ENCODE data around the gene FBLL1. TPM values are rescaled to one million over a fixed set of nuclear protein-coding genes. Genes with fewer than 3 reads are reported as not detected.
"Not testable (repeated sequence)": the region's sequence is repeated elsewhere in the genome, so short reads cannot be mapped to it uniquely, and the experiment has no call there.

The FBLL1 gene
- total RNA-seq, 1 experiment from 2014 or later: 0.07 TPM

GRCh38 chr5:168531987-168532864 lies 3.1 kb downstream of the FBLL1 start:
- H3K27ac ChIP-seq (ENCODE audit: low read length): no peak overlapping the region
- ChIA-PET CTCF (no interaction called here), POLR2A (ENCODE audit: unreplicated experiment) (interaction anchor here (0.5 kb wide), 1 partner anchor 116 kb away, joined by 3 read pairs; no protein-coding TSS in a partner anchor)
- TF ChIP-seq EZH2 (IDR thresholded peaks at IDR 0.05; ENCODE audit: low read length, unreplicated experiment): no peak
- TF ChIP-seq EZH2phosphoT487 (IDR thresholded peaks at IDR 0.05; ENCODE audit: borderline replicate concordance, low read length): no peak
- no peaks in the 10 kb centered on the region for H3K36me3 ChIP-seq (ENCODE audit: low read depth, low read length)
- H3K4me2 ChIP-seq (ENCODE audit: low read length): no peak overlapping the region
- H3K79me2 ChIP-seq (ENCODE audit: low read length): no peaks in the 10 kb centered on the region
- no peaks in the 10 kb centered on the region for H3F3A ChIP-seq (ENCODE audit: low read length, unreplicated experiment)
- ATAC-seq: no peak
- H3K4me1 ChIP-seq (ENCODE audit: insufficient read depth, low read length): no peaks in the 10 kb centered on the region
- no peaks in the 10 kb centered on the region for H3K9me3 ChIP-seq (ENCODE audit: low read length)
- no TSS peak for BruUV-seq (replicated peaks)
- no peaks in the 10 kb centered on the region for H4K20me1 ChIP-seq (ENCODE audit: low read length)
- no peak overlapping the region for H3K4me3 ChIP-seq (ENCODE audit: low read length)
- no peaks in the 10 kb centered on the region for H3K27me3 ChIP-seq (ENCODE audit: low read length)
- no peak overlapping the region for H2AFZ ChIP-seq (ENCODE audit: low read length)
- intact Hi-C loops (cut with micrococcal nuclease): no loop called here
- H3K9me2 ChIP-seq (replicated peaks; ENCODE audit: low read length): no peaks in the 10 kb centered on the region
- H3K9ac ChIP-seq (ENCODE audit: low read length): no peak overlapping the region
- no peak for DNase-seq

GRCh38 chr5:168534351-168534750 lies 5.2 kb downstream of the FBLL1 start:
- H4K20me1 ChIP-seq (ENCODE audit: low read length); H3K9ac ChIP-seq (ENCODE audit: low read length); H2AFZ ChIP-seq (ENCODE audit: low read length); H3K4me1 ChIP-seq (ENCODE audit: insufficient read depth, low read length); H3K4me3 ChIP-seq (ENCODE audit: low read length); H3K27me3 ChIP-seq (ENCODE audit: low read length); H3K4me2 ChIP-seq (ENCODE audit: low read length); POLR2A ChIA-PET (ENCODE audit: unreplicated experiment); DNase-seq; ATAC-seq; H3K9me2 ChIP-seq (replicated peaks; ENCODE audit: low read length); intact Hi-C loops (cut with micrococcal nuclease); H3K79me2 ChIP-seq (ENCODE audit: low read length); H3K36me3 ChIP-seq (ENCODE audit: low read depth, low read length); CTCF ChIA-PET; H3K9me3 ChIP-seq (ENCODE audit: low read length); H3F3A ChIP-seq (ENCODE audit: low read length, unreplicated experiment); BruUV-seq (replicated peaks); H3K27ac ChIP-seq (ENCODE audit: low read length): not testable (repeated sequence)

GRCh38 chr5:168537176-168537575 lies 8.1 kb downstream of the FBLL1 start:
- no peak overlapping the region for H2AFZ ChIP-seq (ENCODE audit: low read length)
- ATAC-seq (no peak), DNase-seq (no peak)
- H3K27ac ChIP-seq (ENCODE audit: low read length): no peak overlapping the region
- H3K27me3 ChIP-seq (ENCODE audit: low read length): no peaks in the 10 kb centered on the region
- H4K20me1 ChIP-seq (ENCODE audit: low read length): no peaks in the 10 kb centered on the region
- H3K9me3 ChIP-seq (ENCODE audit: low read length): no peaks in the 10 kb centered on the region
- H3K9me2 ChIP-seq (replicated peaks; ENCODE audit: low read length): no peaks in the 10 kb centered on the region
- H3K4me3 ChIP-seq (ENCODE audit: low read length): no peak overlapping the region
- no peaks in the 10 kb centered on the region for H3K79me2 ChIP-seq (ENCODE audit: low read length)
- no peaks in the 10 kb centered on the region for H3K36me3 ChIP-seq (ENCODE audit: low read depth, low read length)
- no peak overlapping the region for H3K4me2 ChIP-seq (ENCODE audit: low read length)
- BruUV-seq (replicated peaks): no TSS peak
- TF ChIP-seq EZH2phosphoT487 (IDR thresholded peaks at IDR 0.05; ENCODE audit: borderline replicate concordance, low read length) (no peak), CTCF (conservative IDR thresholded peaks at IDR 0.05; ENCODE audit: low read depth, low read length) (no peak), EZH2 (IDR thresholded peaks at IDR 0.05; ENCODE audit: low read length, unreplicated experiment) (no peak)
- H3K4me1 ChIP-seq (ENCODE audit: insufficient read depth, low read length): no peaks in the 10 kb centered on the region
- no peak overlapping the region for H3K9ac ChIP-seq (ENCODE audit: low read length)
- ChIA-PET CTCF (no interaction called here), POLR2A (ENCODE audit: unreplicated experiment) (no interaction called here)
- intact Hi-C loops (cut with micrococcal nuclease): no loop called here
- no peaks in the 10 kb centered on the region for H3F3A ChIP-seq (ENCODE audit: low read length, unreplicated experiment)

Data from PC-3 (cell line).